IPS-18c (cell line): ENCODE measurements around the gene OS9.

Experiments used
- H3K4me3 ChIP-seq: 2 replicates; pipeline ENCODE4 v1.7.0; 2013; ENCODE audit warnings: low read depth, mild to moderate bottlenecking, low read length, moderate library complexity; ENCODE audit not compliant: insufficient read depth
- H3K9me3 ChIP-seq: one replicate; pipeline ENCODE4 v1.6.1; 2013; ENCODE audit warnings: mild to moderate bottlenecking, low read length, moderate library complexity; ENCODE audit not compliant: control insufficient read depth, insufficient read depth

The OS9 gene

DNA sequence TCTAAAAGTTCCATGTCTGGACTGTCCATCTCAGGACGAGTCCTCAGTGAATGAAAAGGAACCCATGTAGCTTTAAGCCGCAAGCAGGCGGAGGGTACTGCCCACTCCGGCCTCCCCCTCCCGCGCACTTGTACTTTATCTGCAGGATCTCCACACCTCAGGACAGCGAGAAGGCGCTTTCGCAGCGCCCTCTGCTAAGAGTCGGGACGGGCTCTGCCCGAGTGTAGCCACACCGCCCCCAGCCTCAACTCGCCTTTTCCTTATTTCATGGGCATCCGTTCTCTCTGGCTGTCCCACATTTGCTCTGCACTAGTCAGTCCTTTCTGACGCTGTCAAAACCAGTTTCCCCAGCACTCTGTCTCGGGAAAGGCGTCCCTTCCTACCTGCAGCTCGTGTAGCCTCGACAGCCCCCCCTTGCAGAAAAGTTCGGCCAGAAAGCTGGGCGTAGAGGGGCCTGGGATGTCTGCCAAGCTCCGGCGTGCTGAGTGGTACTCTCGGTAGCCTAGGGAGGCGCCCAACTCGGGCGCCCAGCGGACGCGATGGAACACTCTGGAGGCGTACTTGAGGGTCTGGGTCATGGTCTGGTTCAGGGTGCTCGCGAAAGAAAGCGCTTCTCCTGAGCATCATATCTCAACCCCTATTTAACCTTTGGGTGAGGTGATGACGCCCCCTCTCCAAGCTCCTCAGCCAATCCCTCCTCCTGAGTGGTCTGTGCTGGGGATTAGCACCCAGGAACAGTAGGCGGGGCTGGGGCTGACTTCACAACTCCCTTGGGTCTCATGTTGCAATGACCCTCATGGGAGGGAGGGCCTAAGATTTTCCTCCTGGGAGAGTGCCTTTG, 72.8 kb downstream of the OS9 start, which contains the start of gene CYP27B1:
CYP27B1 (minus strand) TSS at position 615 of the 841 bp plus-strand sequence; CDS start at position 578, 37 bp downstream.
- no peaks in the 10 kb centered on the region for H3K9me3 ChIP-seq
- H3K4me3 ChIP-seq, result peak within 1 kb of the TSS; percentile 47

DNA sequence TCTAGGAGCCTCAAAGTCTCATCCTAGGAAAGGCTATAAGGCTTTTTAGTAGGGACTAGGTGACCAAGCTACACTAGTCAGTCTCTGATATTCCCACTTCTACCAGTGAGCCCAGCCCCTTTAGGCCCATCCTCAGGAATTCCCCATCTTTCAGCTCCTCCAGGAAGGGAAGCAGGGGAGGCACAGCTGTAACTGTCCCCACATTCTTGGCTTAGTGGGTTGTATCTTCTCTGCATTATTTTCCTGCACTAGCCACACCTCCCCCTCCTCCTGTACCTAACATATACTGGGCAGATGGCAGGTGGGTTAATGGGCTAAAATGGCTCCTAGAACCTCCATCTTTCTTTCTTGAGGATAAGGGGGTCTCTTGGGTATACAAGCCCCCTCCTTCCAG, 73.4 kb downstream of the OS9 start:
- no peaks in the 10 kb centered on the region for H3K9me3 ChIP-seq
- peak overlapping the region; percentile 47; the same call in 1 of the 2 replicates for H3K4me3 ChIP-seq

DNA sequence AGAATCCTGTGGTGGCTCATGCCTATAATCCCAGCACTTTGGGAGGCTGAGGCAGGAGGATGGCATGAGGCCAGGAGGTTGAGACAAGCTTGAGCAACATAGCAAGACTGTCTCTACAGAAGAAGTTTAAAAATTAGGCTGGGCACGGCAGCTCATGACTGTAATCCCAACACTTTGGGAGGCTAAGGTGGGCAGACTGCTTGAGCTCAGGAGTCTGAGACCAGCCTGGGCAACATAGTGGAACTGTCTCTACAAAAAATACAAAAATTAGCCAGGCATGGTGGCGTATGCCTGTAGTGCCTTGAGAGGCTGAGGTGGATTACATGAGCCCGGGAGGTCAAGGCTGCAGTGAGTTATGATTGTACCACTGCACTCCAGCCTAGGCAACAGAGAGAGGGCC, 73.9 kb downstream of the OS9 start:
- H3K4me3 ChIP-seq, result no peak overlapping the region

DNA sequence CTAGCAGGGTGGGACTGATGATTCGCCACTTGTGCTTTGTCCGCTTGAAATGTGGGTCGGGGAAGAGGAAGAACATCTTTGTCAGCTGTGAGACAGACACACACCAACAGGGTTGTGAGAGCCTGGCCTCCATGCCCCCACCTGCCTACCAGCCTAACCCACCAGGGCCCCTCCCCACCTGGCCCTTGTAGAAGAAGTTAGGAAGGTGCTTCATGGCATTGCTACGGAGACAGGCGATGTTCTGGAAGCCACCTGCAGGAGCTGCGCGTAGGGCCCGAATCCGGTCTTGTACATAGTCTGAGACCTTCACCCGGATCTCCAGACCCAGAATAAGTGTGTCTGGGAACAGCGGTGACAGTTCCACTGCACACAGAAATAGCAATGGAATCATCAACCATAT, 75.7 kb downstream of the OS9 start:
- H3K9me3 ChIP-seq, result no peaks in the 10 kb centered on the region
- no peak overlapping the region for H3K4me3 ChIP-seq

More for the DNA sequence above, 73.9 kb downstream of the OS9 start:
- no peaks in the 10 kb centered on the region for H3K9me3 ChIP-seq

DNA sequence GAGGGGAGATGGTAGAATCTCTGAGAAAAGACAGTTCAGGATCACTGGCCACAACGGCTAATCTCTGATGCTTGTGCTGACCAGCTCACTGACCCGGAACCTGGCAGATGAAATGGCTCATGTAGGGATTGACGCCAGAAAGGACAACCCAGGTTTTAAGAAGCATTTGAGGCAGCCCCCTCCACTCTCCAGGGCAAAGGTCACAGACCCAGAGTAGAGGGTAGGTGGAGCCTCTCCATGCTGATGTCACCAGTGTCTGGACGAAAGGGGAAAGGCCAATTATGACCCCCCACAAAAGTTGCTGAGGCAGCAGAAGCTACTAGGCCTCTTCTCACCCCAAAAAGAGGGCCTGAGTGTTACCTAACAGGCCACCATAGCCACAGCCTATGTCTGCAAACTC, 76.8 kb downstream of the OS9 start:
- H3K4me3 ChIP-seq, result no peak overlapping the region
- H3K9me3 ChIP-seq, result no peaks in the 10 kb centered on the region
